Activated naive CD4-positive, alpha-beta T cell treated with Interleukin-2 at 50 U/mL for 16 hours (primary cell): ENCODE data around the gene APOBEC3B.
"Not testable (repeated sequence)": the region's sequence is repeated elsewhere in the genome, so short reads cannot be mapped to it uniquely, and the experiment has no call there.

Experiments used
- DNase-seq: peaks from one replicate; pipeline ENCODE4 v3.0.0-alpha.2; 2020

Gene APOBEC3B

GRCh38 chr22:38981992-38982927 lies at the start of gene APOBEC3B:
APOBEC3B (plus strand) TSS chr22:38982347; CDS start chr22:38982454, 107 bp downstream.
- peak; percentile 60 for DNase-seq

GRCh38 chr22:38935023-38935422 lies 47.1 kb upstream of the APOBEC3B start:
- no peak for DNase-seq

GRCh38 chr22:38935616-38936015 lies 46.5 kb upstream of the APOBEC3B start:
- DNase-seq = no peak

- DNase-seq = no peak
Observed at GRCh38 chr22:38936562-38936961, 45.6 kb upstream of the APOBEC3B start.

GRCh38 chr22:38937036-38937435 lies 45.1 kb upstream of the APOBEC3B start:
- no peak for DNase-seq

- no peak for DNase-seq
Observed at GRCh38 chr22:38937541-38937940, 44.6 kb upstream of the APOBEC3B start.

- DNase-seq = no peak
Observed at GRCh38 chr22:38938221-38938620, 43.9 kb upstream of the APOBEC3B start.

- DNase-seq = no peak
Observed at GRCh38 chr22:38938925-38939324, 43.2 kb upstream of the APOBEC3B start.

- no peak for DNase-seq
Observed at GRCh38 chr22:38940811-38941384, 41.2 kb upstream of the APOBEC3B start.

- DNase-seq = peak; percentile 81
Observed at GRCh38 chr22:38941488-38941987, 40.6 kb upstream of the APOBEC3B start.

GRCh38 chr22:38942702-38943101 lies 39.4 kb upstream of the APOBEC3B start:
- no peak for DNase-seq

- no peak for DNase-seq
Observed at GRCh38 chr22:38943201-38943600, 38.9 kb upstream of the APOBEC3B start.

GRCh38 chr22:38943882-38944281 lies 38.3 kb upstream of the APOBEC3B start:
- no peak for DNase-seq

GRCh38 chr22:38944653-38945052 lies 37.5 kb upstream of the APOBEC3B start:
- DNase-seq = no peak

- not testable (repeated sequence) for DNase-seq
Observed at GRCh38 chr22:38945706-38946338, 36.3 kb upstream of the APOBEC3B start.

GRCh38 chr22:38946771-38947170 lies 35.4 kb upstream of the APOBEC3B start:
- no peak for DNase-seq

GRCh38 chr22:38947321-38948140 lies 34.6 kb upstream of the APOBEC3B start:
- no peak for DNase-seq

- no peak for DNase-seq
Observed at GRCh38 chr22:38948181-38948940, 33.8 kb upstream of the APOBEC3B start.

GRCh38 chr22:38949889-38950405 lies 32.2 kb upstream of the APOBEC3B start:
- no peak for DNase-seq

GRCh38 chr22:38950527-38951295 lies 31.4 kb upstream of the APOBEC3B start:
- no peak for DNase-seq

GRCh38 chr22:38951734-38952133 lies 30.4 kb upstream of the APOBEC3B start:
- DNase-seq = no peak
